ENCODE data around the gene PIAS1.
"Not testable (repeated sequence)": the region's sequence is repeated elsewhere in the genome, so short reads cannot be mapped to it uniquely, and the experiment has no call there.

PIAS1 gene

GRCh38 chr15:68126396-68126795 lies 72.3 kb downstream of the PIAS1 start:
- DNase-seq (ENCODE audit: low read depth) = no peak

GRCh38 chr15:68129072-68129471 lies 75.0 kb downstream of the PIAS1 start:
- no peak for DNase-seq (ENCODE audit: low read depth)

- DNase-seq (ENCODE audit: low read depth) = no peak
Observed at GRCh38 chr15:68130851-68131250, 76.7 kb downstream of the PIAS1 start.

DNA sequence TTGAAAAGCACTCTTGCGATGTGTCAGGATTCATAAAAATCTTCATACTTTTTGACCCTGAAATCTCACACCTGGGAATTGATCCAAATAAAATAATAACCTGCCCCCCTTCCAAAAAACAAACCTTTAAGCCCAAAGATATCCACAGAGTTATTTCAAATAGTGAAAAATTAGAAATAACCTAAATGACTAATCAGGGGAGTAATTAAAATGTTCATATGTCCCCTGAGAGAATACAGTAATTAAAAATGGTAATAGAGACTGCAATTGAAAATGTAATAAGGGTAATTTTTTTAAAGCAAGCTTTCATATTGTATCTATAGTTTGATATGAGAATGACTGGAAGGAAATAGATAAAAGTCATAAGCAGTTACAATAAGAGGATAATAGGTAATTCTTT lies 83.0 kb downstream of the PIAS1 start:
- no peak for DNase-seq (ENCODE audit: low read depth)

DNA sequence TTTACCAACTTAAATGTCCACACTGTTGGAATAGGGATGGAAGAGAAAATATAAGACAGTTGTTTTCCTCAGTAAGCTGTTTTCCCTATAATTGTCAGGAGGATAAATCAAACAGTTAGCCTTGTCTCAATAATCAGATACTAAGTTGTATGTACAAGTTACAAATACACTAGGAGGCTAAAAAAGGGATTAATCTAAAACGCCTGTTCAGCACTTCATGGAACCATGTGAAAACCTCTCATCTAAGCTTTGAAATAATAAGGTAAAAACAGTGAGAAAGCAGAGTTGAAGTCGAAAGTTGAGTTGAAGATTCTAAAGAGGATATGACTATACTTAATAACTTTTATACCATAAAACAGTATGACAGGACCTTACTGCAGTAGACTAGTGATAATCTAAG lies 89.0 kb downstream of the PIAS1 start:
- no peak for DNase-seq (ENCODE audit: low read depth)

GRCh38 chr15:68143785-68144184 lies 89.7 kb downstream of the PIAS1 start:
- no peak for DNase-seq (ENCODE audit: low read depth)

- no peak for DNase-seq (ENCODE audit: low read depth)
Observed at GRCh38 chr15:68145706-68146105, 91.6 kb downstream of the PIAS1 start.

DNA sequence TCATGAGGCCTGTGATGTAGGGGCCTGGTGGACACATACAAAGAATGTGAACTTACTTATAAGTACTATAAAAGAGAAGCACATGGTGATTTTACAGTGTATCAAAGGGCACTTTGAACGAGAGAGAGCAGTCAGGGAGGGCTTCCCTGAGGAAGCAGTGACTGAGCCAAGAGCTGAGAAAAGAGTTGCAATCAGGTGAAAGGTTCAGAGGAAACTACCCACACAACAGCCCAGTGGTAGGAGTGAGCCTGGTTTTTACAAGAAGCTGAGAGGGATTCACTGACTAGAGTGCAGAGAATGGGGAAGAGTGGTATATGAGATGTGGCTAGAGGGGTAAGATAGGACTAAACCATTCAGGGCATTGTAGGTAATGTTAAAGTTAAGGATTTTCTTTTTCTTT lies 93.9 kb downstream of the PIAS1 start:
- DNase-seq (ENCODE audit: low read depth) = no peak

- DNase-seq (ENCODE audit: low read depth) = no peak
Observed at GRCh38 chr15:68149059-68149458, 94.9 kb downstream of the PIAS1 start.

- no peak for DNase-seq (ENCODE audit: low read depth)
Observed at GRCh38 chr15:68150187-68150586, 96.1 kb downstream of the PIAS1 start.

- DNase-seq (ENCODE audit: low read depth) = no peak
Observed at GRCh38 chr15:68151277-68151676, 97.2 kb downstream of the PIAS1 start.

- no peak for DNase-seq (ENCODE audit: low read depth)
Observed at GRCh38 chr15:68152342-68152741, 98.2 kb downstream of the PIAS1 start.

- DNase-seq (ENCODE audit: low read depth) = peak; percentile 73
Observed at GRCh38 chr15:68154923-68155559, 100.9 kb downstream of the PIAS1 start.

- DNase-seq (ENCODE audit: low read depth) = no peak
Observed at GRCh38 chr15:68157074-68157473, 103.0 kb downstream of the PIAS1 start.

DNA sequence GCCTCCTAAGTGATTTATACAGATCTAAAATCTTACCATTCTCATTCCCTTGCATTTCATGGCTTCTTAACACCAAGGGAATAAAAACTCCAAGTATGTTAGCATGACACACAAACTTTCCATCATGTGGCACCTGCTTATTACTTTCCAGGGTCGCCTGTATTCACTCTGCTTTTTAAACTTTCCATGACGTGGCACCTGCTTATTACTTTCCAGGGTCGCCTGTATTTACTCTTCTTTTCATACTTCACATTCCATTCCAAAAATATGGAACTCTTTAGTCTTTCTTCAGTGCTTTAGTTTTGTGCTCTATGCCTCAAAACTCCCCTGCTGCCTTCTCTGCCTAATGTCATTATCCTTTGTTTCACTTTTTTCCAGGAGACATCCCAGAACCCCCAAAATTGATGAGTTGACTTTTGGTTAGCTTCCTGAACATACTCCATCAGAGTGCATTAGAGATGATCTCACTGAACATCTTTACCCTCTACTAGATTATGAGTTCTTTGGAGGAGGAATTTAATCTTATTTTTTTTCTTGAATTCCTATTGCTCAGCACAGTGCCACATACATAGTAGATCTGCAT lies 104.0 kb downstream of the PIAS1 start:
- no peak for DNase-seq (ENCODE audit: low read depth)

- DNase-seq (ENCODE audit: low read depth) = no peak
Observed at GRCh38 chr15:68163191-68163590, 109.1 kb downstream of the PIAS1 start.

DNA sequence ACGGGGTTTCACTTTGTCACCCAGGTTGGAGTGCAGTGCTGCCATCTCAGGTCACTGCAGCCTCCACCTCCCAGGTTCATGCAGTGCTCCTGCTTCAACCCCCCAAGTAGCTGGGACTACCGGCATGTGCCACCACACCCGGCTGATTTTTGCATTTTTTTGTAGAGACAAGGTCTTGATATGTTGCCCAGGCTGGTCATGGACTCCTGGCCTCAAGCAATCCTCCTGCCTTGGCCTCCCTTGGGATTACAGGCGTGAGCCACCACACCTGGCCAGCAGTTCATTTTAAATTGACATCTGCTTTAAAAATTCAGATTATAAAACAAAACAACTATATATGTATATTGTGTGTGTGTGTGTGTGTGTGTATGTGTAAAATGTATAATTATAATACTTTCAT lies 112.7 kb downstream of the PIAS1 start:
- DNase-seq (ENCODE audit: low read depth) = no peak

GRCh38 chr15:68172037-68172436 lies 117.9 kb downstream of the PIAS1 start:
- DNase-seq (ENCODE audit: low read depth) = not testable (repeated sequence)

GRCh38 chr15:68173119-68173518 lies 119.0 kb downstream of the PIAS1 start:
- no peak for DNase-seq (ENCODE audit: low read depth)

- DNase-seq (ENCODE audit: low read depth) = no peak
Observed at GRCh38 chr15:68175526-68175925, 121.4 kb downstream of the PIAS1 start.

- no peak for DNase-seq (ENCODE audit: low read depth)
Observed at GRCh38 chr15:68176601-68177000, 122.5 kb downstream of the PIAS1 start.

GRCh38 chr15:68177742-68178141 lies 123.6 kb downstream of the PIAS1 start:
- no peak for DNase-seq (ENCODE audit: low read depth)

GRCh38 chr15:68183616-68184315 lies 129.7 kb downstream of the PIAS1 start:
- DNase-seq (ENCODE audit: low read depth) = no peak

Data from fibroblast of the conjunctiva (primary cell).